ENCODE results near the gene LCTL.
A peak's percentile ranks its signal among the peaks of the same experiment; 100 is the strongest.

Gene LCTL

GRCh38 chr15:66566963-66567531, 1.2 kb upstream of the LCTL start:
- peak; percentile 5 to 24 for DNase-seq (ENCODE audit: extremely low read depth in 1 of 2, low read depth in 1 of 2)

GRCh38 chr15:66565141-66565641, 607 bp downstream of the LCTL start:
- no peak for DNase-seq (ENCODE audit: extremely low read depth in 1 of 2, low read depth in 1 of 2)

DNA sequence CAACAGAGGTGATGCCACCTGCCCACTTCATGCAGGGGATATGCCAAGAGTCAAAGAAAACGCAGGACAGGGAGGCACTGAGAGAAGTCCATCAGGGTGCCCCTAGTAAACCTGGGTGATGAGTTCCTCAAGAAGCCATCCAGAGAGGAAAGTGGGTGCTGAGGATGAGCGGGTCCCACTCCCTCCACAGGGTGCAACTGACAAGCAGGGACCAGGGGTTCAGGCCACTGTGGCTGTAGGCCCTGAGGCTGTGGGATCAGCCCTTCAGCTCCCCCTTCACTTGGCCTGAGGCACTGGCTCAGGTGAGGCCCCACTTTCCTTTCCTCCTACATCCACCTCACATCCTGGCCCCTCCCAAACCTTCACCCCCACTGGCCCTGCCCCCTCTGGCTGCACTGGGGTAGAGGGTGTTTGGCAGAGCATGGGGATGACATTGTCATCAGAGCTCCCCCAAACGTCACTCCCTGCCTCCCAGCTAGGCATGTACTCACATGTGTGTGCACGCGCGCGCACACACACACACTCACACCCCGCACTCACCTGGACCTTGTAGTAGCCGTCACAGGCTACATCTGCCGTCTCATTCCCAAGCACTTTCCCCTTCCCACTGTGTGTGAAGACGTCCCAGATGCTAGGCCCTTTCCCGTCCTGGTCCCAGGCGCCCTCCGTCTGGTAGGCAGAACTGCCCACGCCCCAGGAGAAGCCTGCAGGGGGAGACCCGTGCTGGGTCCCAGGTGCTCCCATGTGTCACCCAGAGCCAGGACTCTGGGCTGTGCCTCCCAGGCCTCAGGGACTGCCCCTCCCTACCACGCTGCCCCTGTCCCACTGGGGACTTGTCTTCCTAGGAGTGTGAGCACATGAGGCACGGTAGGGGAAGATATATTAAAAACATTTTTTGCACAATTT, 1.4 kb downstream of the LCTL start:
- no peak for DNase-seq (ENCODE audit: extremely low read depth in 1 of 2, low read depth in 1 of 2)

DNA sequence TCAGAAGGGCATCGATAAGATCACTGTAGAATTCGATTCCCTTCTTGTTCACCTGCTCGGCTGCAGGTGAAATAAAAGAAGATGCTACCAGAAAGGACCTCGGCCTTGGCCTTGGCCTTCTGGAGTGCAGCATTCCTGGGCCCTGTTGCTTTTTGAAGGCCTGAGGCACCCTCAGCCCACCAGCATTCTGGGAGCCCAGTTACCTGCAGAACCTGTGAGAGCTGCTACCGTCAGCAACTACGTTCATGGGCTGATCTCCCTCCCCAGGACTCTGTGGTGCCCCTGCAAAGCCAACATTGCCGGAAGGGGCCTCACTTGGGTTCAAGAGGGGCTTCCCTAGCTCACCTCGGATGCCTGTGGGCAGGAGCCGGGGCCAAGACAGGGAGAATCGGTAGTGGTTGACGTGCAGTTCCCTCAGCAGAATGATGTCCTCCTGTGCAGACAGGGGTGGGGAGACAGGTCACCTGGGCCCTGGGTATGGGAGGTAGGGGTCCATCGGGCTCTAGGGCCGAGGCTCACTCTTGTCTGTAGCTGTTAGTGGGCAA, 2.2 kb downstream of the LCTL start:
- no peak for DNase-seq (ENCODE audit: extremely low read depth in 1 of 2, low read depth in 1 of 2)

- DNase-seq (ENCODE audit: extremely low read depth in 1 of 2, low read depth in 1 of 2), result no peak
Measured at GRCh38 chr15:66563126-66563525, 2.7 kb downstream of the LCTL start.

- no peak for DNase-seq (ENCODE audit: extremely low read depth in 1 of 2, low read depth in 1 of 2)
Measured at GRCh38 chr15:66560856-66561525, 4.8 kb downstream of the LCTL start.

GRCh38 chr15:66558271-66558670, 7.5 kb downstream of the LCTL start:
- no peak for DNase-seq (ENCODE audit: extremely low read depth in 1 of 2, low read depth in 1 of 2)

GRCh38 chr15:66555685-66556084, 10.1 kb downstream of the LCTL start:
- no peak for DNase-seq (ENCODE audit: extremely low read depth in 1 of 2, low read depth in 1 of 2)

DNA sequence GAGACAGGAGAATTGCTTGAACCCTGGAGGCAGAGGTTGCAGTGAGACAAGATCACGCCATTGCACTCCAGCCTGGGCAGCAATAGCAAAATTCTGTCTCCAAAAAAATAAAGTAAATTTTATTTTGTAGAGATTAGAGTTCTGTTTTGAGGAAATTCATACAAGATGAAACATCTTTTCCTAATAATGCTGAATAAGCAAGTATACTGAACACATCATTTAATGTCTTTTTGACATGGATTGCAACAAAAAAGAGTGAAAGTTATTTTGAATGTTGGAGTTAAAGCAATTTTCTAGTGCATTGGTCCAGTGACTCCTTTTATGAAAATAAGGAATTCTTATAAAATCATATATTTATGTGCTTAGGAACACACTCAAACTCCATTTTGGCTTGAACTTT, 20.5 kb downstream of the LCTL start:
- no peak for DNase-seq (ENCODE audit: extremely low read depth in 1 of 2, low read depth in 1 of 2)

DNA sequence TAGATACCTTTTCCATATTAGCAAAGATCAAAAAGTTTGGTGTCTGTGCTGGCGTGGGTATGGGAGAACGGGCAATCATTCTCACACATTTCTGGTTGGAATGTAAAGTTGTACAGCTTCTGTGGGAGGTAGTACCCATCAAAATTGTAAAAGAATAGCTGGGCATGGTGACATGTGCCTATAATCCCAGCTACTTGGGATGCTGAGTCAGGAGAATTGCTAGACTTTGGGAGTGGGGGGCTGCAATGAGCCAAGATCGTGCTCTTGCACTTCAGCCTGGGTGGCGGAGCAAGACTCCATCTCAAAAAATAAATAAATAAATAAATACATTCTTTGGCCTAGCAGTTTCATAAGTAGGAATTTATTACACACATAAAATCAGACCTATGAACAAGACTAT, 22.9 kb downstream of the LCTL start:
- DNase-seq (ENCODE audit: extremely low read depth in 1 of 2, low read depth in 1 of 2), result no peak

DNA sequence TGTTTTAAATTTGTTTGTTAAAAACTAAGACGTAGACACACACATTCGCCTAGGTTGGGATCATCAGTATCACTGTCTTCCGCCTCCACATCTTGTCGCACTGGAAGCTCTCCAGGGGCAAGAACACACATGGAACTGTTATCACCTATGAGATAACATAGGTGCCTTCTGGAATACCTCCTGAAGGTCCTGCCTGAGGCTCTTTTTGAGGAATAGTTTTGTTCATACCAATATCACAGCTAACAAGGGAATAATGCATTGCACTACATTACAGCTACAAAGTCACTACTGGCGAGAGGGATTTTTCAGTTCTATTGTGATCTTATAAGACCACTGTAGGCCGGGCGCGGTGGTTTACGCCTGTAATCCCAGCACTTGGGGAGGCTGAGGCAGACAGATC, 30.7 kb downstream of the LCTL start:
- no peak for DNase-seq (ENCODE audit: extremely low read depth in 1 of 2, low read depth in 1 of 2)

DNA sequence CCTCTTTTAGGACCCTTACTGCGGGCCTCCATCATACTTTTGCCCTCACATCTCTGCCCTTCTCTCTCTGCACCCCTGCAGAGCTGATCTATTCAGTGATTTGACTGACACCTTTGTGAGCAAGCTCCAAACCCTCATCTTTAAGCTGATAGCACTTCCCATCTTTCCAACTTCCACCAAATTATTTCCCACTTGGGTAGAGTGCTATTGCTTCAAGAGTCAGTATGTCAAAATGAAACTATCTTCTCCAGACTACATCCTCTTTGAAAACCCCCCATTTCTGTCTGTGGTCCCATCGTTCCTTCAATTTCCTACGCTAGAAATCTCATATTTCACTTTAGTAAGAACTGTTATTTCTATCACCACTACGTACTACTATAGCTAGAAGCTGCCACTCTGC, 41.0 kb downstream of the LCTL start:
- no peak for DNase-seq (ENCODE audit: extremely low read depth in 1 of 2, low read depth in 1 of 2)

GRCh38 chr15:66523926-66524325, 41.9 kb downstream of the LCTL start:
- DNase-seq (ENCODE audit: extremely low read depth in 1 of 2, low read depth in 1 of 2), result no peak

- no peak for DNase-seq (ENCODE audit: extremely low read depth in 1 of 2, low read depth in 1 of 2)
Measured at GRCh38 chr15:66515901-66516322, 49.9 kb downstream of the LCTL start.

GRCh38 chr15:66514586-66514985, 51.2 kb downstream of the LCTL start:
- DNase-seq (ENCODE audit: extremely low read depth in 1 of 2, low read depth in 1 of 2), result no peak

DNA sequence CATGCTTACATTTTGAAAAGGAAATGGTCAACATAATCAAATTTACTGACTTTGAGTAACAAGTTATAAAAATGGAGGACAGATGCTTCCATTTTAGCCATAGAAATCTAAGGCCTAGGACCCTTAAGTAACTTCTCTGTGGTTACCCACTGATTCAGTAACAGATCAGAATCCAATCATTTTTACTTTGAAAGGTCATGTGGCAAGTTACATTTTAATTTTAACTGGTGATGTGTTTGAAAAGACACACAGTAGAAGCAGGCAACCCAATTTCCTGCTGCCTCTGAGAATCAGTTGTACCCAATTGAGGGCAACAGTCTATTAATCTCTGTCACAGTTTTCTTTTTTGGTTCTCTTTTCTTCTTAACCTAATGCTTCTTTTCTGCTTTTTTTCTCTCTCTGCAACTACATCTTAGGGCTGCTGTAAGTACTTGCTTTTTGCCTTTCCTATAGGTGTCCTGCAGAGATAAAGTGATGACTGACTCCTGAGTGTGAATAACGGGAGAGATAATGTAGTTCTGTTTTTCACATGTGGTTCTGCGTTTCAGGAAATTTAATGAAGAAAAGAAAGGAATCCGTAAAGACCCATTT, 57.4 kb downstream of the LCTL start:
- DNase-seq (ENCODE audit: extremely low read depth in 1 of 2, low read depth in 1 of 2), result no peak

DNA sequence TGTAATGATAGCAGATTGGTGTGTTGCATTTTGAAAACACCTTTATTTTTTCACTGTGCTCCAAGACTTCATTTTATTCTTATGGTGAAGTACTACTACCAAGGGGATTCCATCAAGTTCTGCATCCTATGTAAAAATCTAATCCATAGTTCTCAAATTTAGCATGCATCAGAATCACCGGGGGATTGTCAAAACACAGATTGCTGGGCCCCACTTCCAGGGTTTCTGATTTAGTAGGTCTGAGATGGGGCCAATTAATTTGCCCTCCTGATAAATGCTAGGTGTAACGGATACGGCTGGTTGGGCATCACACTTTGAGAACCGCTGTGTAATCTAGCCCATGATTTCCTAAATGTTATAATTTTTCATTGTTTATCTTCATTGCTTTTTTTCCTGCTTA, 60.0 kb downstream of the LCTL start:
- DNase-seq (ENCODE audit: extremely low read depth in 1 of 2, low read depth in 1 of 2), result no peak

DNA sequence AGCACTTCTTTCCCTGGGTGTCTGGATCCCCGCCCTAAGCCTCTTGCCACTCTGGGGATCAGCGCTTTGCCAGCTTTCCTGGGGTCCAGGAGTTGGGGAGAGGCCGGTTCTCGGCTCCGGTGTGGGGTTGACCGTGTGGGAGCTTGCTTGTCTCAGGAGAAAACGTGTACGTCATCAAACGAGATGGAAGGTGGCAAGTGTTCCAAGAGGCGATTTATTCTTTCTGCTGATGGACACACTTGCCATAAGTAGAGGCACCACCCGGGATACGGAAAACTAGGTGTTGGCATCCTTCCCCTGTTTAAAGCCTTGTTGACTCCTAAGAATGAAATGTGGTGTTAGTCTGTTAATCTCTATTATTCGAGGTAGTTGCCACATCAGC, 60.4 kb downstream of the LCTL start:
- no peak for DNase-seq (ENCODE audit: extremely low read depth in 1 of 2, low read depth in 1 of 2)

- peak; percentile 63 to 66 for DNase-seq (ENCODE audit: extremely low read depth in 1 of 2, low read depth in 1 of 2)
Measured at GRCh38 chr15:66504563-66505429, 61.0 kb downstream of the LCTL start, which contains the start of the genes RPL4 and ZWILCH. RPL4 (minus strand) TSS chr15:66504855; CDS start chr15:66504790, 65 bp downstream. ZWILCH (plus strand) TSS chr15:66505326; CDS start chr15:66505339, 13 bp downstream.
